SHP77 (cell line): ENCODE results near the gene ASCC3.
"Not testable (repeated sequence)": the region's sequence is repeated elsewhere in the genome, so short reads cannot be mapped to it uniquely, and the experiment has no call there.

Experiments used
- DNase-seq, 2 experiments: peaks; one replicate each; lab custom pipeline; 2025; lab: John Stamatoyannopoulos, UW

Gene ASCC3

GRCh38 chr6:100664274-100665040 is 216.7 kb downstream of the ASCC3 start:
- peak; percentile 10 to 21 for DNase-seq

GRCh38 chr6:100663219-100663863 is 217.8 kb downstream of the ASCC3 start:
- no peak for DNase-seq

GRCh38 chr6:100662264-100662663 is 218.9 kb downstream of the ASCC3 start:
- DNase-seq: no peak

GRCh38 chr6:100658486-100658885 is 222.6 kb downstream of the ASCC3 start:
- no peak for DNase-seq

GRCh38 chr6:100657678-100658330 is 223.3 kb downstream of the ASCC3 start:
- peak; percentile 29 to 51 for DNase-seq

- DNase-seq: not testable (repeated sequence)
These were observed 240.0 kb downstream of the ASCC3 start for GRCh38 chr6:100641147-100641546.

- DNase-seq: peak in 1 of 2 experiments; percentile 2
These were observed 247.9 kb downstream of the ASCC3 start for GRCh38 chr6:100633096-100633777.

- DNase-seq: no peak
These were observed 250.6 kb downstream of the ASCC3 start for GRCh38 chr6:100630536-100630935.

GRCh38 chr6:100627911-100628758 is 253.0 kb downstream of the ASCC3 start:
- no peak for DNase-seq

GRCh38 chr6:100626721-100627120 is 254.4 kb downstream of the ASCC3 start:
- no peak for DNase-seq

- DNase-seq: no peak
These were observed 258.0 kb downstream of the ASCC3 start for GRCh38 chr6:100622907-100623692.

GRCh38 chr6:100620085-100620840 is 260.9 kb downstream of the ASCC3 start:
- no peak for DNase-seq

GRCh38 chr6:100618351-100618671 is 262.8 kb downstream of the ASCC3 start:
- DNase-seq: no peak

- DNase-seq: no peak
These were observed 263.3 kb downstream of the ASCC3 start for GRCh38 chr6:100617633-100618350.

GRCh38 chr6:100614933-100615332 is 266.2 kb downstream of the ASCC3 start:
- no peak for DNase-seq

- DNase-seq: no peak
These were observed 266.7 kb downstream of the ASCC3 start for GRCh38 chr6:100614386-100614785.

GRCh38 chr6:100613656-100614055 is 267.5 kb downstream of the ASCC3 start:
- no peak for DNase-seq

GRCh38 chr6:100612094-100612493 is 269.0 kb downstream of the ASCC3 start:
- no peak for DNase-seq

GRCh38 chr6:100599088-100599770 is 281.9 kb downstream of the ASCC3 start:
- no peak for DNase-seq
